ENCODE measurements around the gene MICAL3. TPM values are rescaled to one million over a fixed set of nuclear protein-coding genes. Genes with fewer than 3 reads are reported as not detected.

The MICAL3 gene
- total RNA-seq, 2 donors from 2014 or later = 33.6 to 34.0 TPM

- ATAC-seq (no peak), DNase-seq (no peak)
- Histone ChIP-seq H3K27ac (no peak overlapping the region), H3K9me3 (no peaks in the 10 kb centered on the region), H3K27me3 (no peaks in the 10 kb centered on the region), H3K36me3 (replicated peaks in 1 of 2; ENCODE audit: insufficient read depth in 1 of 2, low read depth in 2 of 2) (peaks cover 0 to 2% of the 10 kb centered on the region in 2 donors), H3K4me1 (no peaks in the 10 kb centered on the region), H3K4me3 (no peak overlapping the region)
- 77 to 94% methylated on average over 5 of the region's 5 CpGs for whole genome bisulfite sequencing, 2 donors
- no peak for TF ChIP-seq POLR2A (IDR thresholded peaks at IDR 0.05)
- TF ChIP-seq CTCF (IDR thresholded peaks at IDR 0.05) = no peak
- intact Hi-C loops (cut with DNase I) = loop anchor here (5.0 kb wide), 1 partner anchor 238 kb away; no protein-coding TSS in a partner anchor
Observed at GRCh38 chr22:17829695-17830042, 194.7 kb downstream of the MICAL3 start.

GRCh38 chr22:17828502-17829080 lies 195.8 kb downstream of the MICAL3 start:
- H3K4me1 ChIP-seq = no peaks in the 10 kb centered on the region
- 84 to 92% methylated on average over 6 of the region's 6 CpGs for WGBS, 2 donors
- no peaks in the 10 kb centered on the region for H3K36me3 ChIP-seq (replicated peaks in 1 of 2; ENCODE audit: insufficient read depth in 1 of 2, low read depth in 2 of 2)
- H3K9me3 ChIP-seq = no peaks in the 10 kb centered on the region
- no peaks in the 10 kb centered on the region for H3K27me3 ChIP-seq
- intact Hi-C loops (cut with DNase I) = no loop called here
- no peak for DNase-seq
- ATAC-seq = no peak
- H3K4me3 ChIP-seq = no peak overlapping the region
- TF ChIP-seq CTCF (IDR thresholded peaks at IDR 0.05) (no peak), POLR2A (IDR thresholded peaks at IDR 0.05) (no peak)
- H3K27ac ChIP-seq = no peak overlapping the region

GRCh38 chr22:17827466-17827865 lies 196.9 kb downstream of the MICAL3 start:
- WGBS, 2 donors = 88% methylated on average over 14 to 16 of the region's 16 CpGs

GRCh38 chr22:17825876-17826550 lies 198.3 kb downstream of the MICAL3 start:
- no peak overlapping the region for H3K4me3 ChIP-seq
- peaks cover 0 to 2% of the 10 kb centered on the region in 2 donors for H3K36me3 ChIP-seq (replicated peaks in 1 of 2; ENCODE audit: insufficient read depth in 1 of 2, low read depth in 2 of 2)
- 89 to 91% methylated on average over 22 of the region's 22 CpGs for WGBS, 2 donors
- no peak overlapping the region for H3K27ac ChIP-seq
- H3K9me3 ChIP-seq = no peaks in the 10 kb centered on the region
- TF ChIP-seq CTCF (IDR thresholded peaks at IDR 0.05) = no peak
- no peak for TF ChIP-seq POLR2A (IDR thresholded peaks at IDR 0.05)
- no peaks in the 10 kb centered on the region for H3K4me1 ChIP-seq
- DNase-seq (no peak), ATAC-seq (no peak)
- H3K27me3 ChIP-seq = no peaks in the 10 kb centered on the region
- intact Hi-C loops (cut with DNase I) = no loop called here

More at GRCh38 chr22:17827466-17827865, 196.9 kb downstream of the MICAL3 start:
- H3K9me3 ChIP-seq = no peaks in the 10 kb centered on the region
- intact Hi-C loops (cut with DNase I) = no loop called here
- no peak for ATAC-seq
- no peaks in the 10 kb centered on the region for H3K36me3 ChIP-seq (replicated peaks in 1 of 2; ENCODE audit: insufficient read depth in 1 of 2, low read depth in 2 of 2)
- no peak for DNase-seq
- no peak overlapping the region for H3K27ac ChIP-seq
- H3K27me3 ChIP-seq = no peaks in the 10 kb centered on the region
- H3K4me1 ChIP-seq = no peaks in the 10 kb centered on the region
- H3K4me3 ChIP-seq = no peak overlapping the region
- TF ChIP-seq POLR2A (IDR thresholded peaks at IDR 0.05) = no peak
- TF ChIP-seq CTCF (IDR thresholded peaks at IDR 0.05) = no peak

GRCh38 chr22:17824457-17824856 lies 199.9 kb downstream of the MICAL3 start:
- DNase-seq = no peak
- H3K4me1 ChIP-seq = no peaks in the 10 kb centered on the region
- 81 to 84% methylated on average over 9 of the region's 9 CpGs for WGBS, 2 donors
- intact Hi-C loops (cut with DNase I) = no loop called here
- ATAC-seq = no peak
- H3K27ac ChIP-seq = no peak overlapping the region
- TF ChIP-seq POLR2A (IDR thresholded peaks at IDR 0.05) = no peak
- no peak for TF ChIP-seq CTCF (IDR thresholded peaks at IDR 0.05)
- H3K9me3 ChIP-seq = no peaks in the 10 kb centered on the region
- no peaks in the 10 kb centered on the region for H3K27me3 ChIP-seq
- H3K4me3 ChIP-seq = no peak overlapping the region
- H3K36me3 ChIP-seq (replicated peaks in 1 of 2; ENCODE audit: insufficient read depth in 1 of 2, low read depth in 2 of 2) = peaks cover 0 to 2% of the 10 kb centered on the region in 2 donors
